Lower leg skin (tissue), 4 donors: ENCODE measurements around the gene GSTA4. TPM values are rescaled to one million over a fixed set of nuclear protein-coding genes. Genes with fewer than 3 reads are reported as not detected.
A peak's percentile ranks its signal among the peaks of the same experiment; 100 is the strongest.

Experiments used
- DNase-seq, 2 donors: peaks; one replicate each; pipeline ENCODE4 v3.0.0-alpha.2; 2019; ENCODE audit warnings: low spot score in 2 of 2
- H3K4me3 ChIP-seq: fragments of 200-600 bp; sonication (generic); 2 replicates; pipeline ENCODE4 v1.5.1; 2017; ENCODE audit warnings: mild to moderate bottlenecking, low read depth; ENCODE audit not compliant: poor library complexity, severe bottlenecking
- CTCF ChIP-seq, 3 donors: fragments of 450-650 bp; IDR thresholded peaks; one replicate each; pipeline ENCODE4 v1.5.1; 2016; ENCODE audit warnings: antibody characterized with exemption in 3 of 3, mild to moderate bottlenecking in 3 of 3, moderate library complexity in 2 of 3
- POLR2A ChIP-seq, 2 donors: fragments of 450-650 bp; IDR thresholded peaks; one replicate each; pipeline ENCODE4 v1.6.1; 2016 to 2017; ENCODE audit warnings: antibody characterized with exemption in 2 of 2, mild to moderate bottlenecking in 1 of 2, moderate library complexity in 1 of 2
- WGBS, 2 donors: methylation state at CpG; one replicate each; pipeline ENCODE4 v1.1.5; 2018; 5-methylcytosine and 5-hydroxymethylcytosine counted together
- intact Hi-C: fragments of 100-400 bp; cut with DNase I; formaldehyde crosslinking; loops from one replicate; pipeline ENCODE4 v1.15.0; 2023; ENCODE audit warnings: low total_unique reads
- total RNA-seq, 4 donors: library from RNA; depleted of rRNA; stranded (reverse); fragments of >200 nt; gene quantifications; one replicate each; pipeline ENCODE4 v1.1.0, GENCODE V29; 2016

GSTA4 gene
- total RNA-seq, 4 donors from 2014 or later: 114 to 148 (median 117) TPM

DNA sequence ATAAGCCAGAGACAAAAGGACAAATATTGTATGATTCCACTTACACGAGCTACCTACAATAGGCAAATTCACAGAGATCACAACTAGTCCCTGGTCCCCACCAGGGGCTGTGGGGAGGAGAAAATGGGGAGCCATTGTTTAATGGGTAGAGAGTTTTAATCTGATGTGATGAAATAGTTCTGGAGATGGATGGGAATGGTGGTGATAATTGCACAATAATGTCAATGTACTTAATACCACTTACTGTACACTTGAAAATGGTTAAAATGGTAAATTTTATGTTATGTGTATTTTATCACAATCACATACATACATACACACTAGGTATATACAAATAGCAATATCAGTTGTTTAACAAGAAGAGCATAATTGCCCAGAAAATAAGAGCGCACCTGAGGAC lies 61.3 kb downstream of the GSTA4 start:
- intact Hi-C loops: no loop called here
- no peak overlapping the region for H3K4me3 ChIP-seq
- 79 to 91% methylated on average over 2 of the region's 2 CpGs for WGBS, 2 donors
- no peak for DNase-seq
- TF ChIP-seq CTCF (IDR thresholded peaks at IDR 0.05) (no peak), POLR2A (IDR thresholded peaks at IDR 0.05) (no peak)

DNA sequence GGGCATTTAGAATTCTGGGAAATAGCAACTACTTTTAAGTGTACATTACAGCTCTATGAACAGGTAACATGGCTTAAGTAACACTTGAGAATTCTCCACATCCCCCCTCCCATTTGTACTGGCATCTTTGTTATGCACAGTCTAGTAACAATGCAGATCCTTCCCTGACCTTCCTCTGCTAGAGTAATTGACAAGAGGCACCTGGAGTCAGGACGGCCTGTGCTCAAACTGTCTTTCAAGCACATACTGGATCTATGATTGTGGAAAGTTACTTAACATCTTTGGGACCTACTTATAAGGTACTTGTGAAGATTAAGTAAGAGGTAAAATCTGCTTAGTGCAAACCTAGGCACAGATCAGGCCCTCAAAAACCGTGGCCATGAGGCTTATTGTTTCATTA lies 63.7 kb downstream of the GSTA4 start:
- 77 to 85% methylated on average over 2 of the region's 2 CpGs for WGBS, 2 donors
- intact Hi-C loops: no loop called here
- TF ChIP-seq POLR2A (IDR thresholded peaks at IDR 0.05) (no peak), CTCF (IDR thresholded peaks at IDR 0.05) (no peak)
- H3K4me3 ChIP-seq: no peak overlapping the region
- DNase-seq: no peak

- intact Hi-C loops: no loop called here
- DNase-seq: peak in 1 of 2 donors; percentile 35
- 63 to 73% methylated on average over 6 of the region's 6 CpGs for WGBS, 2 donors
These were observed 65.5 kb downstream of the GSTA4 start for GRCh38 chr6:52929321-52930164.

More at GRCh38 chr6:52929321-52930164, 65.5 kb downstream of the GSTA4 start:
- TF ChIP-seq CTCF (IDR thresholded peaks at IDR 0.05): no peak
- no peak overlapping the region for H3K4me3 ChIP-seq

Other genes starting within 250 kb of the GSTA4 start
- gene GSTA2, start 231.8 kb downstream of the GSTA4 start, total RNA-seq: not detected
- 1 to 10 TPM in 2 of 4 donors, not detected in 2; 1.4 to 2.8 TPM for gene GSTA1, start 191.5 kb downstream of the GSTA4 start, total RNA-seq
- gene GSTA5, start 154.5 kb downstream of the GSTA4 start, total RNA-seq: not detected
- gene GSTA3, start 85.6 kb downstream of the GSTA4 start, total RNA-seq: 10 to 100 TPM; 13.3 to 17.8 (median 16.0) TPM
- 10 to 100 TPM; 13.1 to 22.5 (median 17.4) TPM for gene CILK1, start 66.5 kb upstream of the GSTA4 start, total RNA-seq
- 10 to 100 TPM; 22.5 to 45.0 (median 28.3) TPM for gene FBXO9, start 70.1 kb upstream of the GSTA4 start, total RNA-seq
- not detected for gene GCM1, start 153.6 kb upstream of the GSTA4 start, total RNA-seq